Activated naive CD8-positive, alpha-beta T cell treated with anti-CD3 and anti-CD28 coated beads, Interleukin-2, amount 50 U/mL, for 24 hours (primary cell): Measurements from ENCODE around the gene KANK4.
"Not testable (repeated sequence)": the region's sequence is repeated elsewhere in the genome, so short reads cannot be mapped to it uniquely, and the experiment has no call there.

Experiments used
- ATAC-seq: fragments of 150-1000 bp; cut with Tn5 transposase; one replicate; pipeline ENCODE4 v1.10.0; 2021
- DNase-seq: peaks from one replicate; pipeline ENCODE4 v3.0.0; 2021
- H3K27ac Mint-ChIP-seq: one replicate; pipeline ENCODE4 v1.8.0; 2021; ENCODE audit warnings: mild to moderate bottlenecking, mixed read lengths
- H3K27me3 Mint-ChIP-seq: one replicate; pipeline ENCODE4 v1.8.0; 2021; ENCODE audit warnings: mixed read lengths
- H3K36me3 Mint-ChIP-seq: one replicate; pipeline ENCODE4 v1.8.0; 2021; ENCODE audit warnings: low read depth, mixed read lengths
- H3K4me1 Mint-ChIP-seq: one replicate; pipeline ENCODE4 v1.8.0; 2021; ENCODE audit warnings: mixed read lengths
- H3K4me3 Mint-ChIP-seq: one replicate; pipeline ENCODE4 v1.8.0; 2021; ENCODE audit warnings: mild to moderate bottlenecking, moderate library complexity, mixed read lengths
- H3K9me3 Mint-ChIP-seq: one replicate; pipeline ENCODE4 v1.8.0; 2021; ENCODE audit warnings: mixed read lengths

Gene KANK4

DNA sequence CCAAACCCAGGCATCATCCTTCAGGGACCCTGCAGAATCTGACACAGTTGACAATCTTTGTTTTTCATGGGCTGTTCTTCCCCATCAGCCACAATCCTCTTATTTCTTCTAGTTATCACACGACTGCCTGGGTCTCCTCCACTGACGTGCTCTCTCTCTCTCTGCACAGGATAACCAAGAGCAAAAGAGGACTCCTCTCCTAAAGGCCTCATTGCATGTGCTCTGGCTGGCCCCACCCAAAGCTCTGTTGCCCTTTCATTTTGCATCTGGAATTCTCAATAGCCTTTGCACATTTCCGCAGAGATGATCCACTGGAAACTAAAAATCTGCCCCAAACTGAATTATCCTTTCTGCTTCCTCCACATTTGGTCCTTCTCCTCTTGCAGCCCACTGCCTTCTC is 58.5 kb downstream of the KANK4 start:
- Mint-ChIP-seq H3K27ac (no peak overlapping the region), H3K4me3 (no peak overlapping the region), H3K27me3 (peaks cover 2% of the 10 kb centered on the region), H3K4me1 (no peaks in the 10 kb centered on the region), H3K36me3 (no peaks in the 10 kb centered on the region), H3K9me3 (no peaks in the 10 kb centered on the region)
- ATAC-seq, result no peak
- no peak for DNase-seq

DNA sequence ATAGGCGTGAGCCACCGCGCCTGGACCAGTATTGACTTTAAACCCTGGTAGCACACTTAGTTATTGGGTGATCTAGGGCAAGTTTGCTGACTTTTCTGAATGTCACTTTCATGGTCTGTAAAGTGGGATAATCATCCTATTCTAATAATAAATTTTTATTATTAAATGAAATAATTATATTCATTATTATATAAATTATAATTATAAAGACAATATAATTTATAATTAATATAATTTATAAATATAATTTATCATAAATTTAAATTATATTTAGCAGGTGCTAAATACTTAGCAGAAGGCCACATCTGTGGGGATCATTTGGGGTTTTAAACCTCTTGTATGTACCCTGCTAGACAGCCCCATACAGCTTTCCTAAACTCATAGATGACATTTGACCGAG is 59.7 kb downstream of the KANK4 start:
- Mint-ChIP-seq H3K9me3 (no peaks in the 10 kb centered on the region), H3K36me3 (no peaks in the 10 kb centered on the region), H3K4me3 (no peak overlapping the region), H3K27me3 (peaks cover 2% of the 10 kb centered on the region), H3K4me1 (no peaks in the 10 kb centered on the region), H3K27ac (no peak overlapping the region)
- ATAC-seq (no peak), DNase-seq (no peak)

DNA sequence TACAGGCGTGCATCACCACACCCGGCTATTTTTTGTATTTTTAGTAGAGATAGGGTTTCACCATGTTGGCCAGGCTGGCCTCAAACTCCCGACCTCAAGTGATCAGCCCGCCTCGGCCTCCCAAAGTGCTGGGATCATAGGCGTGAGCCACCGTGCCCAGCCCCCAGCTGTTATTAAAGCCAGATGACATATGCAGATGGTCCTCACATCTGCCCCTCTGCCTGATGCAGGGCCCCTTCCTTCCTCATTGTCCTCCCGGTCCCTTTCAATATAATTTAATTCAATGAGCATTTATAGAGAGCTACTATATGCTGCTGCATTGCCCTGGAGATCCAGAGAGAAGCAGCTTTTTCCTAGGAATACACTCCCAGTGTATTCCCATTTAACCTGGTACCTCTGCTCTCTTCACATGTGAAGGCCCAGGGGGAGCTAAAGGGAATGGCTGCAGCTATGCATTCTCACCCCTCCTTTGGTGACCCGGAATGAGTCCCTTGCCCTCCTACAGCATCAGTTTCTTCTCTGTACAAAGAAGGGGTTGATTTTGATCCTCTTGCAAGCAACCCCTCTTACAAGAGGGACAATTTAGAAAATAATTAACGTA is 69.0 kb downstream of the KANK4 start:
- H3K4me1 Mint-ChIP-seq, result no peaks in the 10 kb centered on the region
- no peak overlapping the region for H3K27ac Mint-ChIP-seq
- H3K27me3 Mint-ChIP-seq, result no peaks in the 10 kb centered on the region
- no peak overlapping the region for H3K4me3 Mint-ChIP-seq
- ATAC-seq (no peak), DNase-seq (no peak)
- H3K36me3 Mint-ChIP-seq, result no peaks in the 10 kb centered on the region
- no peaks in the 10 kb centered on the region for H3K9me3 Mint-ChIP-seq

DNA sequence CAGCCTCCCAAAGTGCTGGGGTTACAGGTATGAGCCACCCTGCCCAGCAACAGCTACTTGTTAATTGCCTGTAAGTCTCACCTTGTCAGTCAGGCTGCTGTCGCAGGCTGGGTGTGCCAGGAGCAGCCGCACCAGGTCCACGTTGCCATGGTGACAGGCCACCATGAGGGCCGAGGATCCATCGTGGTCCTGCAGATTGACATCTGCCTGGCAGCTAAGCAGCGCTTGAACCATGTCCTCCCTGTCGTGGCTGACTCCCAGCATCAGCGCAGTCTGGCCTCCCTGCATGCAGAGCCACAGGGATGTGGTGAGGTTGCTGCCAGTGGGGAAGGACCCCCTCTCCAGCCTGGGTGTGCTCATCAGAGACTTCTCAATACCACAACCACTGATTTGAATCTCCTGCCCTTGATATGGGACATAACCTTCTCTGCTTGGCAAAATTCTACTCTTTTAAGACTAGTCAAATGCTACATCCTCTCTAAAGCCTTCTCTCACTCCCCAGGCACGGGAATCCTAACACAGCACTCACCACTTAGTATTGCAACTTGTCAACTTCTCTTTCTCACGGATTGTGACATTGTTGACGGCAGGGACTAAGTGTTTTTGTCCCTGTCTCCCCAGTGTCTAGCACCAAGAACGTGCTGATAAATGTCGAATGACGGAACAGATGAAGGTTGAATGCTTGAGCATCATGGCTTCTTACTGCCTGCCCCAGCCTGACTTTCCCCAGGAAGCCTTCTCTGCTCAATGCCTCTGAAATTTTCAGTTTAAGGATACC is 71.7 kb downstream of the KANK4 start:
- Mint-ChIP-seq H3K4me3 (no peak overlapping the region), H3K9me3 (no peaks in the 10 kb centered on the region), H3K27ac (no peak overlapping the region)

DNA sequence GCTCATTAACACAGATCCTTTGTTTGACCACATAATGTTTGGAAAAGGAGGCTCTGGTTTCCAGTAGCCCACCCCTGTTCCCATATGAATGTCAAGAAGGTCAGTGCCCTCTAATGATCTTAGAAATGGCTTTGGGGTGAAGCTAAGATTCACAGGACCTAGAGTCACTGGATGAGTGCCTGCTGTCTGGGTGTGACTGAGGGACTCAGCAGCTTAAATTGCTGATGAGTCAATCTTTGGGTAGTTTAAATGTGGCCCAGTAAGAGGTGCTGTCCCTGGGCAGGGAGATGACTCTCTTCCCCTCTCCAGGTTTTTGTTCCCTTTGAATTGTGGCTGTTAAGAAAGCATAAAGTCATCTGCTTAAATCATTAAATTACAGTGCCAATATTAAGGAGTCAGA is 74.0 kb downstream of the KANK4 start:
- Mint-ChIP-seq H3K27ac (no peak overlapping the region), H3K36me3 (no peaks in the 10 kb centered on the region), H3K9me3 (no peaks in the 10 kb centered on the region), H3K4me3 (no peak overlapping the region), H3K27me3 (no peaks in the 10 kb centered on the region), H3K4me1 (no peaks in the 10 kb centered on the region)
- no peak for DNase-seq
- no peak for ATAC-seq

More for the DNA sequence above, 71.7 kb downstream of the KANK4 start:
- no peaks in the 10 kb centered on the region for H3K4me1 Mint-ChIP-seq
- H3K27me3 Mint-ChIP-seq, result no peaks in the 10 kb centered on the region
- H3K36me3 Mint-ChIP-seq, result no peaks in the 10 kb centered on the region
- ATAC-seq (no peak), DNase-seq (no peak)

DNA sequence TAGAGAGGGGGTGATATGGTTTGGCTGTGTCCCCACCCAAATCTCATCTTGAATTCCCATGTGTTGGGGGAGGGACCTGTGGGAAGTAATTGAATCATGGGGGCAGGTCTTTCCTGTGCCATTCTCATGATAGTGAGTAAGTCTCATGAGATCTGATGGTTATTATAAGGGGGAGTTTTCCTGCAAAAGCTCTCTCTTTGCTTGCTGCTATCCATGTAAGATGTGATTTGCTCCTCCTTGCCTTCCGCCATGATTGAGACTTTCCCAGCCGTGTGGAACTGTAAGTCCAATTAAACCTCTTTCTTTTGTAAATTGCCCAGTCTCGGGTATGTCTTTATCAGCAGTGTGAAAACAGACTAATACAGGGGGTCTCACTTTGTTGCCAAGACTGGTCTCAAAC is 74.9 kb downstream of the KANK4 start:
- not testable (repeated sequence) for H3K9me3 Mint-ChIP-seq, ATAC-seq, H3K27ac Mint-ChIP-seq, H3K27me3 Mint-ChIP-seq, H3K4me3 Mint-ChIP-seq, DNase-seq, H3K36me3 Mint-ChIP-seq, H3K4me1 Mint-ChIP-seq

DNA sequence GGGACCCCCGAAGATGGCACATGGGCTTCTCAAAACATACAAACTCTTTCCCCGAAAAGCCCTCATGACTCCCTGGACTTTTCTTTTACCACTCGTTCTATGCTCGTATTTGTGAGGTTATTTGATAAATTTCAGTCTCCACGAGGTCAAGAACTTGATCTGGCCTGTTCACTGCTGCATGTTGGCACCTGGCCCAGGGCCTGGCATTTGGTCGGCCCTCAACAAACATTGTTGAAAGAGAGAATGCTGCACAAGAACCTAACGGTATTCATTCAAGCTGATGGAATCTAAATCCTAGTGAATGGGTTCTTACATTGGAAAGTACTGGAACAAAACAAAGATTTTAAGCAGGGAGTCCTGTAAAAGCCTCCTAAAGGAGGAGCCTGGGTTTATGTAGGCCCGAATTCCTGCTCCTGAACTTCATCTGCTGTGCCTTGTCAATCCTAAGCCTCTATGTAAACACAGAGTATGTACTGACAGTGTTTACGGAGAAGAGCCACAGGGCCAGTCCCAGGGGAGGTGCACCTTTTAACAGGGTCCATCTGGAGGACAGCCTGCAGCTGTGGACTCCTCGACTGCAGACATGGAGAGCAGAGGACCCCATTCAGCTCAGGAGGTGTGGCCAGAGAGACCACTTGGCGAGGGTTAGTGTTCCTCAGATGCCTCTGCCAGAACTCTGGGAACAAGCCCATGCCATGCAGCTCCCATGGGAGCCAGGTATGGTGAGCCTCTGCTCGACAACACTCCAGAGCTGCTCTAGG is 77.7 kb downstream of the KANK4 start:
- Mint-ChIP-seq H3K27ac (no peak overlapping the region), H3K4me3 (no peak overlapping the region), H3K36me3 (no peaks in the 10 kb centered on the region), H3K9me3 (no peaks in the 10 kb centered on the region), H3K4me1 (no peaks in the 10 kb centered on the region), H3K27me3 (no peaks in the 10 kb centered on the region)
- ATAC-seq, result no peak
- DNase-seq, result no peak

DNA sequence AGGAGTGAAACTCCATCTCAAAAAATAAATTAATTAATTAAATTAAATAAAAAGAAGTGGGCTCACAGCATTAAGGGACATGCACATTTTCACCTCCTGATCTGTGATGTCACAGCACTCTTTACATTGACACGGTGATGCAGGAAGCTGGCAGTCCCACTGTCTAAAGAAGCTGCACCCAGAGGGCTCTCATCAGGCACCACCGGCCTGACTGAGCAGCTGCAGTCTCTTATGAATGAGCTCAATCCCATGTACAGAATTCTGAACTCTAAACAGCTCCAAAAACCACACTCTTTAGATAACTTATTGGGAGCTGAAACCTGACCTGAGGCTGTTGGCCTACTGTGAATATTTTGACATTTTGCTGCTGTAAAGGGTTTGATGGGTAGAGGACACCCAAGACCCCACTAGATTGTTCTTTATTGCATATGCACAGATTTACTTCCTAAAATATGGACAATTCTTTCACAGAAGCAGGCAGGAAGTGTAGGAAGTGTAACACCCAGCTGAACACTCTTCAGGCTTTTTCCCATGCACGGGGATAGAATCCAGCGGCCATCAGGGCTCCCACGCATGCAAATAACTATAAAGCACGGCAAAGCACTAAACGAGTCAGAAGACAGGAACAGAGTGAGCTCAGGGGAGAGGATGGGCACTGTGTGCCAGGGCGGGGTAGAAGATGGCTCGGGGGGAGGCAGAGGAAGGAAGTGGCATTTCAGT is 78.4 kb downstream of the KANK4 start:
- no peak overlapping the region for H3K4me3 Mint-ChIP-seq
- H3K4me1 Mint-ChIP-seq, result no peaks in the 10 kb centered on the region
- H3K27me3 Mint-ChIP-seq, result no peaks in the 10 kb centered on the region
- H3K36me3 Mint-ChIP-seq, result no peaks in the 10 kb centered on the region
- H3K27ac Mint-ChIP-seq, result no peak overlapping the region
- no peaks in the 10 kb centered on the region for H3K9me3 Mint-ChIP-seq
- no peak for ATAC-seq
- no peak for DNase-seq

DNA sequence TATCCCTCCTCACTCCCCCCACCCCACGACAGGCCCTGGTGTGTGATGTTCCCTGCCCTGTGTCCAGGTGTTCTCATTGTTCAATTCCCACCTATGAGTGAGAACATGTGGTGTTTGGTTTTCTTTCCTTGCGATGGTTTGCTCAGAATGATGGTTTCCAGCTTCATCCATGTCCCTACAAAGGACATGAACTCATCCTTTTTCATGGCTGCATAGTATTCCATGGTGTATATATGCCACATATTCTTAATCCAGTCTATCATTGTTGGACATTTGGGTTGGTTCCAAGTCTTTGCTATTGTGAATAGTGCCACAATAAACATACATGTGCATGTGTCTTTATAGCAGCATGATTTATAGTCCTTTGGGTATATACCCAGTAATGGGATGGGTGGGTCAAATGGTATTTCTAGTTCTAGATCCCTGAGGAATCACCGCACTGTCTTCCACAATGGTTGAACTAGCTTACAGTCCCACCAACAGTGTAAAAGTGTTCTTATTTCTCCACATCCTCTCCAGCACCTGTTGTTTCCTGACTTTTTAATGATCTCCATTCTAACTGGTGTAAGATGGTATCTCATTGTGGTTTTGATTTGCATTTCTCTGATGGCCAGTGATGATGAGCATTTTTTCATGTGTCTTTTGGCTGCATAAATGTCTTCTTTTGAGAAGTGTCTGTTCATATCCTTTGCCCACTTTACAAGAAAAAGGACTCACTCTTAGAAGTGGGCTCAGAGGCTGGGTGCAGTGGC is 79.4 kb downstream of the KANK4 start:
- DNase-seq, H3K36me3 Mint-ChIP-seq, H3K4me3 Mint-ChIP-seq, H3K27ac Mint-ChIP-seq, ATAC-seq, H3K4me1 Mint-ChIP-seq, H3K9me3 Mint-ChIP-seq, H3K27me3 Mint-ChIP-seq: not testable (repeated sequence)

DNA sequence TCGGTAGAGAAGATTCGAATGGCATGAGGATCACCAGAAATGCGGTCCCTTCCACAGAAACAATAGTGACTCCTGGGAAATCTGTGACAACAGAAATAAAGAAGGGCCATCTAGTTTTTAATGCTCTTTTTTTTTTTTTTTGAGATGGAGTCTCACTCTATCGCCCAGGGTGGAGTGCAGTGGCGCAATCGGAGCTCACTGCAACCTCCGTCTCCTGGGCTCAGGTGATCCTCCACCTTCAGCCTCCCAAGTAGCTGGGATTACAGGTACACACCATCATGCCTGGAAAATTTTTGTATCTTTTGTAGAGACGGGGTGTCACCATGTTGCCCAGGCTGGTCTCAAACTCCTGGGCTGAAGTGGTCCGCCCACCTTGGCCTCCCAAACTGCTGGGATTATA is 80.7 kb downstream of the KANK4 start:
- Mint-ChIP-seq H3K4me1 (no peaks in the 10 kb centered on the region), H3K9me3 (no peaks in the 10 kb centered on the region), H3K36me3 (no peaks in the 10 kb centered on the region), H3K27me3 (no peaks in the 10 kb centered on the region), H3K27ac (no peak overlapping the region), H3K4me3 (no peak overlapping the region)
- ATAC-seq (no peak), DNase-seq (no peak)

DNA sequence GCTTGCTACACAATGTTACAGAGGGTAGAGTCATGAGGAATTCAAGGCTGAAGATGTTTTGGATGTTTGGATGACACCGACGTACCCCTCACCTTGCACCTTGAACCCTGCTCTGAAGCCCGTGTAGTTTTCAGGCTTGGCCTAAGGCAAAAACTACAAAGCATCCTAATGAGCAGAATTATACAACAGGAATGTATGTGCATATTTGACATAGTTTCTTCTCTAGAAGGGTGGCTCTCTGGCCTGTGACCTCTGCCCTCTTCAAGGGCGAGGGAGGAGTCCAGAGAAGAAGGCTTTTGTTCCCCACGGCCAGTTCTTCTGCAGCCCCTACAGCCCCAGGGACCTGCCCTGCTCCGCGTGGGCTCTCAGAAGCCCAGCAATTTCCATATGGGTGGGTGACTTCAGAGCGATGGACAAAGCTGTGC is 81.3 kb downstream of the KANK4 start:
- H3K4me3 Mint-ChIP-seq, result no peak overlapping the region
- no peak for ATAC-seq
- H3K36me3 Mint-ChIP-seq, result no peaks in the 10 kb centered on the region
- H3K27me3 Mint-ChIP-seq, result no peaks in the 10 kb centered on the region
- H3K9me3 Mint-ChIP-seq, result no peaks in the 10 kb centered on the region
- H3K27ac Mint-ChIP-seq, result no peak overlapping the region
- DNase-seq, result no peak
- H3K4me1 Mint-ChIP-seq, result no peaks in the 10 kb centered on the region

DNA sequence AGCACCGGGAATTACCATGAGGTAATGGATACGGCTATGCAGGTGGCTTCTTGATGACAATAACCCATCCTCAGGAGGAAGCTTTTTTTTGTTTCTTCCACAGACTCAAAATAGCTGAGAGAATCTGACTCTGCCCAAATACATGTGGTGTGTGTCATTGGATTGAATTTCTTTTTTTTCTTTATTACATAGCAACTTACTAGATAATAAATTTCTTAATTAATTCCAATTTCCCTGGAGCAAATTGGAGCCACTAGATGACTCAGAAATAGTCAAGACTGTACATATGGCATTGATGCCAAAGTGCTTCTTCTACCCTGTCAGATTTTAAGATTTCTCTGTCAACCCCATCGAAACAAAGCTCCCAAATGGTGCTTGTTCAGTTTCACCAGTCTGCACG is 81.9 kb downstream of the KANK4 start:
- Mint-ChIP-seq H3K4me3 (no peak overlapping the region), H3K27me3 (no peaks in the 10 kb centered on the region), H3K36me3 (no peaks in the 10 kb centered on the region), H3K27ac (no peak overlapping the region), H3K4me1 (no peaks in the 10 kb centered on the region), H3K9me3 (no peaks in the 10 kb centered on the region)
- no peak for ATAC-seq
- no peak for DNase-seq

DNA sequence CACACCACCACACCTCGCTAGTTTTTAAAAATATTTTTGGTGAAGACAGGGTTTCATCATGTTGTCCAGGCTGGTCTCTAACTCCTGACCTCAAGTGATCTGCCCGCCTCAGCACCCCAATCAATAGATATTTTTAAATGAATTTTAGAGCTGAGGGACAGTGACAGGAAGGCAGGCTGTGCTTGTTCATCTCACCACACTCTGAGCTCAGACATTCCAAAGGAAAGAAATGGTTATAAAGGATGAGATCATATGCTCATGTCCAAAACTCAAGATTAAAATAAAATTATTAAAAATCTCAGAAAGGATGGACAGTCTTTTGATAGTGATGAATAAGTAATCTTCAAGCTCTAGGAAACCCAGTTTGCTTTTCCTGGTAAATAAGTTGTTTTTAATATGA is 83.7 kb downstream of the KANK4 start:
- H3K27ac Mint-ChIP-seq, result no peak overlapping the region
- ATAC-seq, result no peak

DNA sequence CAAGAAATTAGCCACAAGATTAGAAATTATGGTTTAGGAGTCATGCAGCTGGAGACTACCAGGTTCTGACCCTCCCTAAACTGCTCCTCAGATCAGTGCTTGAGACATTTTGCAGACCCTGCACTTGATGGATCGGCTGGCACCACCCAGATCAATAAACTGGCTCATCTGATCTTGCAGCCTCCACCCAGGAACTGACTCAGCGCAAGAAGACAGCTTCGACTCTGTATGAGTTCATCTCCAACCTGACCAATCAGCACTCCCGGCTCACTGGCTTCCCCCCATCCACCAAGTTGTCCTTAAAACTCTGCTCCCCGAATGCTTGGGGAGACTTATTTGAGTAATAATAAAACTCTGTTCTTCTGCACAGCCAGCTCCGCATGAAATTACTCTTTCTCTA is 84.5 kb downstream of the KANK4 start:
- H3K4me1 Mint-ChIP-seq, result no peaks in the 10 kb centered on the region
- no peak for DNase-seq
- no peak overlapping the region for H3K27ac Mint-ChIP-seq
- H3K36me3 Mint-ChIP-seq, result no peaks in the 10 kb centered on the region
- no peaks in the 10 kb centered on the region for H3K9me3 Mint-ChIP-seq
- H3K4me3 Mint-ChIP-seq, result no peak overlapping the region
- H3K27me3 Mint-ChIP-seq, result no peaks in the 10 kb centered on the region
- ATAC-seq, result no peak

More for the DNA sequence above, 83.7 kb downstream of the KANK4 start:
- no peaks in the 10 kb centered on the region for H3K4me1 Mint-ChIP-seq
- H3K9me3 Mint-ChIP-seq, result no peaks in the 10 kb centered on the region
- no peaks in the 10 kb centered on the region for H3K27me3 Mint-ChIP-seq
- no peak overlapping the region for H3K4me3 Mint-ChIP-seq
- H3K36me3 Mint-ChIP-seq, result no peaks in the 10 kb centered on the region
- DNase-seq, result no peak
